GM19099 (cell line): ENCODE data around the gene EYA4.

Experiments
- POLR2A ChIP-seq: IDR thresholded peaks from 3 replicates; pipeline ENCODE4 v1.6.1; 2011; ENCODE audit warnings: low read depth; ENCODE audit not compliant: insufficient read length; ENCODE audit errors: extremely low read depth

The EYA4 gene

DNA sequence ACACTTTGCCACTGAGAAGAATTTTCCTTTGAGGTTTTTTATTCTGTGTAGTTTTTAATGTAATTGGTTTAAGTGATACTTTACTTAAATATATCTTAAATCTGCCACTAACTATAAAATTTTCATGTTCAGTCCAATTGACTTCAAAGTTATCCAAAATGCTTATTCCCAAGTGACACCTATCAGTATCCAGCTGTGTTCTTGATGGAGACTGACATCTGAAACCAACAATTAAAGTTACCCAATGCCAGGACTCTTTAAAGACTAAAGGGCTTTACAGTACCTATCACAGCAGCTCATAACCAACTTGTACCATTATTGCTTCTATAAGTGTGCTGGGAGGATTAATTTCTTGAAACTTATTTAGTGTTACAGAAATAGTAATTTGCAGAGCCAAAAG lies 13.8 kb upstream of the EYA4 start:
- TF ChIP-seq POLR2A, result no peak

DNA sequence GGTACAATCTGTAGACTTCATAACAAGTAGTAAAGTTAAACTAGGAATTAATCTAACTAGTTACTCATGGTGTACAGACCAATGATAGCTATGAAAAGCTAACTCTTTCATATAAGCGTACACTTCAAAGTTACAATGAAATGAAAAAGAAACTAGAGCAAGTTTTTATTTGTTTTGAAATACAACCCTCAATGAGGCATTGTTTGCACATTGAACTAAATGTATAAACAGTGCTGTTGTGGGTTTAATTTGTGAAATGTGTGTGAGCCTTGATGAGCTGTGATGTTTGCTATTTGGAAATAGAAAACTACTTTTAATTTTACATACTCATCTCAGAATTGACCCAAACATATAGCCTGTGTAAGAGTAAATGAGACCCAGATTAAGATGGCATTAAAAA lies 11.1 kb upstream of the EYA4 start:
- TF ChIP-seq POLR2A, result no peak

- TF ChIP-seq POLR2A, result no peak
These were observed 5.9 kb upstream of the EYA4 start for GRCh38 chr6:133235221-133235620.

- TF ChIP-seq POLR2A, result no peak
These were observed 4.2 kb upstream of the EYA4 start for GRCh38 chr6:133236932-133237331.

- no peak for TF ChIP-seq POLR2A
These were observed 559 bp upstream of the EYA4 start for GRCh38 chr6:133240511-133241085.

- TF ChIP-seq POLR2A, result no peak
These were observed 912 bp downstream of the EYA4 start for GRCh38 chr6:133241901-133242636.

DNA sequence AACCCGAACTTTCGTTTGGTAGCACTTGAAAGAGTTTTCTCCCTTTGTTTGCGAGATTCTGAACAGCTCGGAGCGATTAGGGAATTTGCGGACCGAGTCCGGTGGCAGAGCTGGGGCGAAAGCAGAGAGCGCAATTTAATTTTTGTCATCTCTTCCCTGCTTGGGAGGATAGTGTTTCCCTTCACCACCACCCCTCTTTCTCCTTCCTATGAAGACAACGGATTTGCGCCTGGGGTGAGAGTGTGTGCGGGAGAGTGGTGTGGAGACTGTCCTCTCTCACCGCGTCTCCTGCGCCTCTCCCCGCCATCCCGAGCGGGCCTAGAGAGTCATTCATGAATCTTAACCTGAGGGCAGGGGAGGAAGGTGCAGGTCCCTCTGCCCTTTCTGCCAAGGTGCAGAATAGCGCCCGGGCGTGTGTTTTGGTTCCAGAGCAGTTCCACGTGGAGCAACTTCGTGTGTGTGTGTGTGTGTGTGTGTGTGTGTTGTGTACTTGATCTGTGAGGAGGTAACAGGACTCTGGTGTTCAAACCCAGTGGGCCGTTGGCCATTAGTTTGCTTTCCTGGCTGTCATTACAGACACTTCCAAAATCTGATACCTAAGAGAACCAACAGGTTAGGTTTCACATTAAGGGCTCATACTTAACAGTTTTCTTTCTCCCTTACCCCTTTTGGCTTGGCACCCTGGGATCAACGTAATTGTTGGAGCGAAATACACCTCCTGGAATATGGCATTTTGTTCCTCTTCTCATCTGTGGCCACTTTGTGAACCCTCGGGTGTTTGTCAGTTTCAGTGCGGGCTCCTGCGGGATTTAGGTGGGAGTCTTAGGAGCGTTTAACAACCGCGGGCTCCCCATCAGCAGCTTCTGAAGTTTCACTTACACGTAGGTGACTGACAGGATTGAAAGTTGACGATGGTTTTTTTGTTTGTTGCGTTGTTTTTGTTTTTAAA lies 1.8 kb downstream of the EYA4 start:
- no peak for TF ChIP-seq POLR2A

DNA sequence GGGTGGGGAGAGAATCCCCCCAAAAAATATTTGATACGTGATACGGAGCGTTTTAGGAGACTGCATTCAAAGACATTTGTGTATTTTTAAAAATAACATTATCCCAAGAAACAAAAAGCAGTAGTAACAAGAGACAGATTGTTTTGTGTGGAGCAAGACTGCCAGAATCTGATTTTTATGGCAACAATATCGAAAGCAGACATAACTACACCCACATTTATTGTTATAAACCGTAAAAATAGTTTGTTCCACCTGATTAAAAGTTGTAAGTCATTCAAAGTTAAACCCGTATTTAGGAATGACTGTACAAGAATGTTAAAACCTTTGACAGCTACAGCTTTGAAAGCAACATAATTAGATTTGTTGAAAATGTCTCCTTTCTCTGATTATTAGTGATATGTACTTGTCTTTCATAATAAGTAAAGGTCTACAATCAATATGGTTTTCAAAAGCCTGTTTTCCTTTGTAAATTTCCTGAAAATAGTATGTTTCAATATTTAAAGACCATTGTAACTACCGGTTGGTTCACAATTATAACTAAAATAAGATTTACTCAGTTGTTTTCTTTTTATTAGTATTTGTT lies 2.7 kb downstream of the EYA4 start:
- TF ChIP-seq POLR2A, result no peak

DNA sequence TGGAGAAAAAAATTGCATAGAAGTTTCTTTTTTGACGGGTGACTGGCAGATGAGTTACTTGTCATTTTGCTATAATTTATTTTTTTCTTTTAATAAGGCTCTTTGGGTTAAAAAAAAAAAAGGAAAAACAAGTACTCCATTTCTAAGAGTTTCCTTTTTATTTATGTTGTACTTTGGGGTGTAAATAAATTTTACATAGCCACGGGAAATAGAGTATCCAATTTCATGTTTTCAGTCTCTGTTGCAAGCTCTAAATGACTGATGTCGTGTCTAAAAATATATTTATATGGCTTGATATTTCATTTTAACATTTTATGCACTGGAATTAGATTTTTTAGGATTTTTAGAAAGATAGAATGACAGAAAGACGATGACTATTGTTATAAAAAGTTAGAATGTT lies 3.4 kb downstream of the EYA4 start:
- TF ChIP-seq POLR2A, result no peak

DNA sequence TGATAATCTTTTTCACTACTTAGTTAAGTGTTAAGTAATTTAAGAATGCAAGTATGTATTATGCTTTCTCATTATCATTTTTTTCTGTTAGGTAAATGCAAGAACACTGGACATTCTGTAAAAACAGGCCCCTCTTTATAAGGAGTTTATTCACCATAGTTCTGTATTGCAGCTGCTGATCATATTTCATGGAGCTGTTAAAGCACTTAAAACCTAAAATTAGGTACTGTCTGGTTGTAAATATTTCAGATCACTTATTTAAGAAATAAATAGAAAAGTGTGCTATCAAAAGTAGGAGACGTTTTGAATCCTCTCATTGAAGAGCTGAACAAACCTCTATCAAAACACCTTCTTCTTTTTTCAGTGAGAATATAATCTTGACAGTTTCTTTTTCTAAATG lies 3.9 kb downstream of the EYA4 start:
- no peak for TF ChIP-seq POLR2A

GRCh38 chr6:133245422-133245903 lies 4.3 kb downstream of the EYA4 start:
- no peak for TF ChIP-seq POLR2A

DNA sequence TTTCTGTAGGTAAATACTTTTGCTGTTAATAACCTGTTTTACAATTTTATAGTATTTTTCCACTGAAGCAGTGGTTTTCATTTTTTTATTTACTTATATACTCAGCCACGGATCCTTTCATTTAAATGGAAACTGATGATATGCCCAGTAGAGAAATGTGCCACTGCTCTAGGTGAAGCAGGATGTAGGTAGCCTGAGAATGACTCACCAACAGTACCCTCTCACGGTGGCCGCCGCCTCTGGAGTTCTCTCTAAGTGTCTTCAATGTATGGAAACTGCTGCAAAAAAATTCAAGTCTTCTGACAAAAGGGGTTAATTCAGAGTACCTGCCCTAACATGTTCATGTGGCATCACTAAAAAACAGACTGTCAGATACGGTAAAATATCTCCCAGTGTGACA lies 6.4 kb downstream of the EYA4 start:
- TF ChIP-seq POLR2A, result no peak

GRCh38 chr6:133248241-133249001 lies 7.3 kb downstream of the EYA4 start:
- no peak for TF ChIP-seq POLR2A

DNA sequence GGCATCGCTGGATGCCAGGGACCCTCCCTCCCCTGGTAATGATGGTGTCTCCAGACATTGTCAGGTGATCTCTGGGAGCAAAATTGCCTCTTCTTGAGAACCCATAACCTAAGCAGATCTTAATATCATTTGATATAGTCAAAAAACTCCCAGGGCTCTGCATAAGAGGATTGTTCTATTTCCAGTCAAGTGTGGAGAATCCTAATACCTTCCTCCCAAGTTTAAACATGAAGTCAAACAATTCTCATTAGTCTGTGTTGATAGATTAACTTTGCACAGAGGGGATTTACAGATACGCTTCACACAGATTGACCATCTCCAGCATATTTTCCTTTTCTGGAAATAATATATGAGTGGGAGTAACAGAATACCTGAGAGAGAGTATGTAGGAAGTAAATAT lies 10.5 kb downstream of the EYA4 start:
- no peak for TF ChIP-seq POLR2A

GRCh38 chr6:133254552-133255228 lies 13.5 kb downstream of the EYA4 start:
- TF ChIP-seq POLR2A, result no peak
